Pons (tissue), 1 donor: Measurements from ENCODE around the gene GRIN2C.
"Not testable (repeated sequence)": the region's sequence is repeated elsewhere in the genome, so short reads cannot be mapped to it uniquely, and the experiment has no call there.

Experiments
- DNase-seq: peaks from one replicate; pipeline ENCODE4 v3.0.0-alpha.2; 2016; ENCODE audit warnings: low spot score

Gene GRIN2C

GRCh38 chr17:74859459-74860228, at the start of gene GRIN2C:
Gene GRIN2C, minus strand, starts transcription at chr17:74859885. Its CDS starts 4,793 bp downstream, at chr17:74855092.
- DNase-seq: no peak

GRCh38 chr17:74909097-74909496, 49.4 kb upstream of the GRIN2C start:
- DNase-seq: not testable (repeated sequence)

DNA sequence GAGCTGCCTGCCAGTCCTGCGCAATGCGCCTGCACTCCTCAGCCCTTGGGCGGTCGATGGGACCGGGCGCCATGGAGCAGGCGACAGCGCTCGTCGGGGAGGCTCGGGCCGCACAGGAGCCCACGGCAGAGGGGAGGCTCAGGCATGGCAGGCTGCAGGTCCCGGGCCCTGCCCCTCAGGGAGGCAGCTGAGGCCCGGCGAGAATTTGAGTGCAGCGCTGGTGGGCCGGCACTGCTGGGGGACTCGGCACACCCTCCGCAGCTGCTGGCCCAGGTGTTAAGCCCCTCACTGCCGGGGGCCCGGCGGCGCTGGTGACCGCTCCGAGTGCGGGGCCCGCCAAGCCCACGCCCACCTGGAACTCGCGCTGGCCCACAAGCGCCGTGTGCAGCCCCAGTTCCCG, 47.3 kb upstream of the GRIN2C start:
- no peak for DNase-seq

- not testable (repeated sequence) for DNase-seq
These were observed 46.6 kb upstream of the GRIN2C start for GRCh38 chr17:74906214-74906793.

- DNase-seq: no peak
These were observed 45.2 kb upstream of the GRIN2C start for GRCh38 chr17:74904687-74905409.

DNA sequence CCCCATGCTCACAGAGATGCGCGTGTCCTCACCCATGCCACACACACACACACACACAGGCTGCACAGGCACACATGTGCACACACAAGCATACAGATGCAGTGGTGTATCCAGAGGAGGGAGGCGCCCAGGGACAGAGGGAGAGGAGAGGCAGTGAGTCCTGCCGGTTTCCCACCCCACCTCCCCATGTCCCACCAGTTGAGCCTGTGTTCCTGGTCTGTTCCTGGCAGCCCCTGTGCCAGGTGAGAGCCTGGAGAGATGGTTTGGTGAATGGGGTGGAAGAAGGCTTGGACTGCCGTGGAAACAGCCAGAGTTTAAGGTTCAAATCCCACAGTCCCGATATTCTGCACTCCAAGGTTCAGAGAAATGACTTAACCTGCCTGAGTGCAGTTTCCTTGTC, 44.0 kb upstream of the GRIN2C start:
- no peak for DNase-seq

DNA sequence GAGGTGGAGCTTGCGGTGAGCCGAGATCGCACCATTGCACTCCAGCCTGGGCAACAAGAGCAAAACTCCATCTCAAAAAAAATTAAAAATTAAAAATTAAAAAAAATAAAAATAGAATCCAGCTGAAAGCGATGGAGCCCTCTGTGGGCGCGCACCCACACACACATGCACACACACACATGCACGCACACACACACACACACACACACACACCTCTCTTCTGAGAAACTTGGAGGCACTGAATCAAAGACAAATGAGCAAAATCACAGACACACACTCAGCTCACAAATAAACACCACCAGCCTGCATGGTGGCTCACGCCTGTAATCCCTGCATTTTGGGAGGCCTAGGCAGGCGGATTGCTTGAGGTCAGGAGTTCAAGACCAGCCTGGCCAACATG, 43.3 kb upstream of the GRIN2C start:
- DNase-seq: no peak

DNA sequence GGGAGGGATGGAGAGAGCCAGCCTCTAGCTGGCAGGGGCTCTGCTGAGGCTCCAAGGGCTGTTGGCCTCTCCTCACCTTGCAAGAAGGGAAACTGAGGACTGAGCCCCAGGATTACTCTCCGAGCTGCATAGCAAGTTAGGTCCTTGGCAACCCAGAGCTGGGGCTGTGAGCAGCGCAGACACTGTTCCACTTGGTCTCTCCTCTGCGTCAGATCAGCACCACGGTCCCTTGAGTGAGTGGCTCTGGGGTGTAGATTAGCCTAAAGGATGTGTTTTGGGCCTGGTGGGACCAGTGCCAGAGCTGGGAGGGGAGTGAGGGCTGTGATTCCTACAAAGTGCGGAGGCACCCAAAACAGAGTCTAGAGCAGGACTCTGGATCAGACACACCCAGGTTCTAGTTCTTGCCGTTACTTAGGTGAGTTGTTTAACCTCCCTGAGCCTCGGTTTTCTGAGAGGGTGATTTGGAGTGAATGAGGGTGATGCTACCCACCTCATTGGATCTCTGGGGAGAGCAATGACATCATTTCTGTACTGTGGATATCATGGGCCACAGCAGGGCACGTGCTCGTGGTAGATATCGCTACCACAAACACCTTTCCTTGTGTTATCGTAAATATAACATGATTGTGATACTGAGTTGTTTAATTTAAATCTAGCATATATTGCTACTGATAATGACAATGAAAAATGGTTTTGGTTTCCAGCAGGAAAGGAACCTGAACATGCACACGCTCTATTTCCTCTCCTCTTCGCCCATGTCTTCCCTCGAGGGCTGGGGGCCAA, 41.9 kb upstream of the GRIN2C start:
- DNase-seq: no peak

GRCh38 chr17:74900208-74900607, 40.5 kb upstream of the GRIN2C start:
- no peak for DNase-seq

GRCh38 chr17:74898376-74898946, 38.8 kb upstream of the GRIN2C start:
- no peak for DNase-seq

GRCh38 chr17:74893936-74894671, 34.4 kb upstream of the GRIN2C start:
- no peak for DNase-seq

DNA sequence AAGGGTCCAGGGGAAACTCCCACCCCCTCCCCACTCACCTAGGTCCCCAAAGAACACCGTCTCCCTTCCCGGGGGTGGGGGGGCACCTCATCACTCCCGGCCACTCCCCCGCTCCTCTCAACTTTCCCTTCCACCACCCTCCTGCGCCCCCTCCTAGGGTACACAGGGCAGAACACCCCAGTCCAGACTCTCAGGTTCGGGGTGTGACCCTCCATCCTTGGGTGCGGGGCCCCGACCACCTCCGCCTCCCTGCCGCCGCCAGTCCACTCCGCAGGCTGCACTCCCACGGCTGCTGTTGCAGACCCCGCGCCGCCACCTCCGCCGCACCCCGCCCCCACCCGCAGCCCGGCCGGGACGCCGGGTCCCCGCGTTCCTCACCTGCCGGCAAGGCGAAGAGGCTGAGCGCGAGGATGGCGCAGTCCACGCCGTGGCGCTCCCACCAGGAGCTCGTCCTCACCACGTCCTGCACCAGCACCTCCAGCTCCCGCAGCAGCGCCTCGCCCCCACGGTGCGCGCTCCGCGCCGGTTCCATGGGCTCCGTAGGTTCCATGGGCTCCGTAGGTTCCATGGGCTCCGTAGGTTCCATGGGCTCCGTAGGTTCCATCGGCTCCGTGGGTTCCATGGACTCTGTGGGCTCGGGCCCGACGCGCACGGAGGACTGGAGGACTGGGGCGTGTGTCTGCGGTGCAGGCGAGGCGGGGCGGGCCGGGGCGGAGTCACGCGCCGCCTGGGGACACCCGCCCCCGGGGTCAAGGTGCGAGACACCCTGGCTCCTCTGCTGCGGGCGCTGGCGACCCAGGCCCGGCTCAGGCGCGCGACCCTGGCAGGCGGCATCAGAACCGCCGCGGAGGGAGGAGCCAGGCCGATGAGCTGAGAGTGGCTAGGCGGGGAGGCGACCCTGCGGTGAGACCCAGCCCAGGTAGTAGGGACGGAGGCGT, 33.6 kb upstream of the GRIN2C start, which contains the start of gene FADS6:
Gene FADS6 (minus strand): TSS at position 660 of the 938 bp plus-strand sequence. CDS start 38 bp downstream, at position 622.
- no peak for DNase-seq

DNA sequence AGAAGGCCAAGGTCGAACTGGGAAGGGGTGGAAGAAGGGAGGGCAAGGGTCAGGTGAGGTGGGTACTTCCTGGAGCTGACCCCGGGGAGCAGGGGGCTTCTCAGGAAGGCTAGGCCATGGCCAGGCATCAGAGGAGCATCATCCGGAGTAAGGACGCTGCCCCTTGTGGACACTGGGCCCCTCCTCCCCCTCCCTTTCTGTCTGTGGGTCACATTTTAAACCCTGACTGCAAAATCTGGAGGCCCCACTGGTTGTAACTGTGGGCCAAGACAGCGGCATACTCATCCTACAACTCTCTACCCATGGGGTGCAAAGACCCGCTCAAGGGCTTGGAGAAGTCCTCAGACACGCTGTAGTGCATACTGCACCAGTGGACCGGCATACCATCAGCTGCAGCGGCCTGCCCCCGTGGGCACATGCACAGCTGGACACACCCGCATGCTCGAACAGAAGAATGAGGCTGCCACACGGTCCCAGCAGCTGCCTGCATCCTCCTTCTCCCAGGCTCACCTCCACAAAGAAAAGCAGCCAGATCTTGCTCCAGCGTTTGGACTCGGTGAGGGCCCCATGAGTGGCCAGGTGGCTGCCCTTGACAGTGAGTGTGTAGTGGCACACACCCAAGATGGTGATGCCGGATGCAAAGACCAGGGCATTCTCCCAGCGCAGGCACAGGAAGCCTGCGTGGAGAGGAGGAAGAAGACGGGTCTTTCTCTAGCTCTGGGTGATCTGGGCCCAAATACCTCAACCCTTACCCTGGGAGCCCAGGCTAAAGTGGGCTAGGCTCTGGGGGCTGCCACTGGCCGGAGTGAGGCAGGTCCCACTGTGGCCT, 32.5 kb upstream of the GRIN2C start:
- DNase-seq: no peak

GRCh38 chr17:74890554-74890953, 30.9 kb upstream of the GRIN2C start:
- DNase-seq: no peak

GRCh38 chr17:74888469-74888868, 28.8 kb upstream of the GRIN2C start:
- no peak for DNase-seq

DNA sequence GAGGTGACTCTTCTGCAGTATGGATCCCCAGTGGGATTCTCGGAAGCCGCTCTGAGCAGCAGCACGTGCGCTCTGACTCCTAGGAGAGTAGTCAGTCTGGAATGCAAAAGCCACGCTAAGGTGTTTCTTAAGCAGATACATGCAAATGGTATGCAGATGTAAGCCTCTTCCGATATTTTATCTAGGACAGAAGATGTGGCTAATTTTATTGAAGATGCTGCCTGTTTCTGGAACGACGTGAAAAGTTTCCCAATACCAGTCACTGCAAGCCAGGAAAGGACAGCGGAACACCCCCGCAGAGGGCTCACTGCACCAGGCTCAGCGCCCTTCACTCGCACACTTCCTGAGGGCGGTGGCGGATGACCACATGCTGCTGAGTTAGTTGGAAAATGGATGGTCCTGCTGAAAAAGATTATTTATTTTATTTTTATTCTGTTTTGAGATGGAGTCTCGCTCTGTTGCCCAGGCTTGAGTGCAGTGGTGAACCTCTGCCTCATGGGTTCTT, 23.6 kb upstream of the GRIN2C start:
- no peak for DNase-seq

DNA sequence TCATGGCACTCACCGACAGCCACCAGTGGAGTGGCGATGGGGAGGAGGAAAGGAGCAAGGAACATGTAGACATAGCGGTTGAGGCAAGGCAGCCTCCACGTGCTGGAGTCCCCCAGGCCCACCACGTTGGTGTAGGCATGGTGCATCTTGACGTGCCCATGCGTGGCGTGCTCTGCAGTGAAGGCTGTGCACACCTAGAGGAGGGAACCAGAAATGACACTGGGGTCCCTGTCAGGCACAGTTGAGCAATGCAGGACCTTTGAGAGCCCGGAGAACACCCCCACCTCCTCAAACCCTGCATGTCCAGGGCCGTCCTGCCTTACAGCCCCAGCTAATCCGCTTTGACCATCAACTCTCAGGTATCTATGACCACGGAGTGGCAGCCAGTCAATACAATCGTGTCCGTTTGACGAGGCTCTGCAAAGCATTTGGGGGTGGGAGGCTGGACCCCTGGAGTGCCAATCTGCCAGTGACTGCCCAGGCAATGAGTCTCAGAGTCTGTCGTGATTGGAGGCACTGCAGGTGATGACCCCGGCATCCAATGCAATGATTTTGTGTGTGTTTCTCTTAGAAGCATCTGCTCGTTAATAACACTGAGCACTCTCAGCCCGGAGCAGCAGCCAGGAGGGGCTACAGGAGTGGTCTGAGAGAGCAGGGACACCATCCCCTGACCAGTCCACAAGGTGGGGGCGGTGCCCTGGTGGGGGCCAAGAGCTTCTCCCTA, 23.0 kb upstream of the GRIN2C start:
- DNase-seq: no peak

- DNase-seq: no peak
These were observed 21.4 kb upstream of the GRIN2C start for GRCh38 chr17:74881073-74881472.
